Thyroid gland (tissue), 4 donors: ENCODE results near the gene PRX.

Experiments
- POLR2A ChIP-seq, 2 donors: fragments of 450-650 bp; IDR thresholded peaks; one replicate each; pipeline ENCODE4 v1.6.1; 2017; ENCODE audit warnings: antibody characterized with exemption in 2 of 2, mild to moderate bottlenecking in 2 of 2, moderate library complexity in 1 of 2
- TF ChIP-seq, protein P1 (sequence below), 6 experiments: fragments of 200-600 bp in 3 of 6; fragments of 450-650 bp in 3 of 6; sonication (generic) in 3 of 6; IDR thresholded peaks; one replicate each; pipeline ENCODE4 v1.5.1; 2016 to 2019; ENCODE audit warnings: antibody characterized with exemption in 6 of 6, mild to moderate bottlenecking in 2 of 6, inconsistent platforms in 1 of 6, moderate library complexity in 1 of 6

DNA sequence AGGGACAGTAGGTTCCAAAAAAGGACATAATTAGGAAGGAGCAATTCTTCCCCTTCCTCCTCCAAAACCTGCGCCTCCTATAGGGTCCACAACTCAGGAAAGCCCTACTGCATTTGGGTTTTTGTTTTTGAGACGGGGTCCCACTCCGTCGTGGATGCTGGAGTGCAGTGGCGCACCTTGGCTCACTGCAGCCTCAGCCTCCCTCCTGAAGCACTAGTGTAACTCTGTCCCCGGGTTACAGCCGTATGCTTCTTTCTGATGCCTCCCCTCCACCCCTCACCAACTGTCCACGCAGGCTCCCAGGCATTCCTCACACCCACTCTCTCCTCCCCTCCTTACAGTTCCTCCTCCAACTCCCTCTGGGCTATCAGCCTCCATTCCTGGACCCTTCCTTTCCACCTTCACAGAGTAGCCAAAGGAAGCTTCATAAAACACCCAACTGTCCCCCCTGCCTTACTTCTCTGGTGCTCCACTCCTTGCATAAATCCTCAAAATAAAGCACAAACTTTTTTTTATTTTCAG is 33.1 kb upstream of the PRX start:
- TF ChIP-seq, protein P1, sequence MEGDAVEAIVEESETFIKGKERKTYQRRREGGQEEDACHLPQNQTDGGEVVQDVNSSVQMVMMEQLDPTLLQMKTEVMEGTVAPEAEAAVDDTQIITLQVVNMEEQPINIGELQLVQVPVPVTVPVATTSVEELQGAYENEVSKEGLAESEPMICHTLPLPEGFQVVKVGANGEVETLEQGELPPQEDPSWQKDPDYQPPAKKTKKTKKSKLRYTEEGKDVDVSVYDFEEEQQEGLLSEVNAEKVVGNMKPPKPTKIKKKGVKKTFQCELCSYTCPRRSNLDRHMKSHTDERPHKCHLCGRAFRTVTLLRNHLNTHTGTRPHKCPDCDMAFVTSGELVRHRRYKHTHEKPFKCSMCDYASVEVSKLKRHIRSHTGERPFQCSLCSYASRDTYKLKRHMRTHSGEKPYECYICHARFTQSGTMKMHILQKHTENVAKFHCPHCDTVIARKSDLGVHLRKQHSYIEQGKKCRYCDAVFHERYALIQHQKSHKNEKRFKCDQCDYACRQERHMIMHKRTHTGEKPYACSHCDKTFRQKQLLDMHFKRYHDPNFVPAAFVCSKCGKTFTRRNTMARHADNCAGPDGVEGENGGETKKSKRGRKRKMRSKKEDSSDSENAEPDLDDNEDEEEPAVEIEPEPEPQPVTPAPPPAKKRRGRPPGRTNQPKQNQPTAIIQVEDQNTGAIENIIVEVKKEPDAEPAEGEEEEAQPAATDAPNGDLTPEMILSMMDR (IDR thresholded peaks at IDR 0.05), result no peak
- TF ChIP-seq POLR2A (IDR thresholded peaks at IDR 0.05), result no peak
